Mesenchymal stem cell (in vitro differentiated cells and primary cell): ENCODE measurements around the gene TREML4.
"Not testable (repeated sequence)": the region's sequence is repeated elsewhere in the genome, so short reads cannot be mapped to it uniquely, and the experiment has no call there.

Experiments used
- DNase-seq: peaks from one replicate; pipeline ENCODE4 v3.0.0-alpha.2; 2013
- H2AFZ ChIP-seq: one replicate; pipeline ENCODE4 v1.6.1; 2013; ENCODE audit warnings: low read depth, mild to moderate bottlenecking, control low read depth, inconsistent platforms, low read length, moderate library complexity
- H2AK5ac ChIP-seq: 2 replicates; pipeline ENCODE4 v1.6.1; 2013; ENCODE audit warnings: low read length, moderate library complexity, mild to moderate bottlenecking, inconsistent platforms; ENCODE audit not compliant: severe bottlenecking
- H2BK120ac ChIP-seq: one replicate; pipeline ENCODE4 v1.6.1; 2013; ENCODE audit warnings: low read depth, mild to moderate bottlenecking, inconsistent platforms, low read length, moderate library complexity
- H2BK12ac ChIP-seq, 2 experiments: one replicate each; pipeline ENCODE4 v1.6.1; 2013; ENCODE audit warnings: inconsistent platforms in 2 of 2, low read length in 2 of 2, mild to moderate bottlenecking in 2 of 2, moderate library complexity in 2 of 2, control low read depth in 1 of 2
- H2BK15ac ChIP-seq: one replicate; pipeline ENCODE4 v1.6.1; 2013; ENCODE audit warnings: mild to moderate bottlenecking, low read depth, inconsistent platforms; ENCODE audit not compliant: poor library complexity, severe bottlenecking
- H2BK5ac ChIP-seq: 2 replicates; pipeline ENCODE4 v1.6.1; 2013; ENCODE audit warnings: low read depth, mild to moderate bottlenecking, low read length, control low read depth, inconsistent platforms; ENCODE audit not compliant: poor library complexity, severe bottlenecking
- H3K14ac ChIP-seq, 2 experiments: one replicate each; pipeline ENCODE4 v1.6.1; 2013; ENCODE audit warnings: inconsistent platforms in 2 of 2, low read length in 2 of 2, control low read depth in 1 of 2, mild to moderate bottlenecking in 1 of 2, moderate library complexity in 1 of 2
- H3K18ac ChIP-seq, 2 experiments: one replicate each; pipeline ENCODE4 v1.6.1; 2013; ENCODE audit warnings: inconsistent platforms in 2 of 2, low read length in 2 of 2, control low read depth in 1 of 2, low read depth in 1 of 2, mild to moderate bottlenecking in 1 of 2
- H3K23ac ChIP-seq, 2 experiments: one replicate each; pipeline ENCODE4 v1.6.1; 2013; ENCODE audit warnings: inconsistent platforms in 2 of 2, low read length in 2 of 2, mild to moderate bottlenecking in 2 of 2, moderate library complexity in 2 of 2, control low read depth in 1 of 2
- H3K27ac ChIP-seq: 2 replicates; pipeline ENCODE4 v1.5.1; 2013; ENCODE audit warnings: mild to moderate bottlenecking, moderate library complexity, low read length, control low read depth, inconsistent platforms; ENCODE audit not compliant: poor library complexity, severe bottlenecking
- H3K27me3 ChIP-seq, 2 experiments: 2 replicates each; pipeline versions ENCODE4 v1.6.1 to v1.7.0; 2013; ENCODE audit warnings: low read length in 2 of 2, mild to moderate bottlenecking in 2 of 2, moderate library complexity in 2 of 2, control low read depth in 1 of 2, inconsistent platforms in 1 of 2; ENCODE audit not compliant: control insufficient read depth in 1 of 2, insufficient read depth in 1 of 2
- H3K36me3 ChIP-seq, 2 experiments: 2 replicates each; pipeline versions ENCODE4 v1.6.1 to v1.7.0; 2013; ENCODE audit warnings: low read length in 2 of 2, control low read depth in 1 of 2, inconsistent platforms in 1 of 2, low read depth in 1 of 2, mild to moderate bottlenecking in 1 of 2; ENCODE audit not compliant: insufficient read depth in 2 of 2, control insufficient read depth in 1 of 2
- H3K4ac ChIP-seq, 2 experiments: one replicate each; pipeline ENCODE4 v1.6.1; 2013; ENCODE audit warnings: inconsistent platforms in 2 of 2, low read length in 2 of 2, mild to moderate bottlenecking in 2 of 2, moderate library complexity in 2 of 2, control low read depth in 1 of 2, low read depth in 1 of 2
- H3K4me1 ChIP-seq: 2 replicates; pipeline ENCODE4 v1.6.1; 2013; ENCODE audit warnings: low read depth, low read length, control low read depth; ENCODE audit not compliant: control insufficient read depth, insufficient read depth
- H3K4me2 ChIP-seq: 2 replicates; pipeline ENCODE4 v1.6.1; 2013; ENCODE audit warnings: low read length, mild to moderate bottlenecking, inconsistent platforms; ENCODE audit not compliant: poor library complexity, severe bottlenecking
- H3K4me3 ChIP-seq, 2 experiments: 2 replicates each; pipeline versions ENCODE4 v1.5.1 to v1.7.0; 2013; ENCODE audit warnings: low read length in 2 of 2, mild to moderate bottlenecking in 2 of 2, control low read depth in 1 of 2, low read depth in 1 of 2; ENCODE audit not compliant: insufficient read depth in 1 of 2
- H3K79me1 ChIP-seq: replicated peaks from 2 replicates; pipeline ENCODE4 v1.6.1; 2013; ENCODE audit warnings: mild to moderate bottlenecking, control low read depth, low read length, inconsistent platforms; ENCODE audit not compliant: poor library complexity, severe bottlenecking
- H3K9ac ChIP-seq: 2 replicates; pipeline ENCODE4 v1.7.0; 2013; ENCODE audit warnings: mild to moderate bottlenecking, low read length, moderate library complexity
- H3K9me3 ChIP-seq: 2 replicates; pipeline ENCODE4 v1.7.0; 2013; ENCODE audit warnings: mild to moderate bottlenecking, low read length; ENCODE audit not compliant: control insufficient read depth
- H4K8ac ChIP-seq: one replicate; pipeline ENCODE4 v1.6.1; 2013; ENCODE audit warnings: inconsistent platforms, mild to moderate bottlenecking, low read length, moderate library complexity
- H4K91ac ChIP-seq: one replicate; pipeline ENCODE4 v1.6.1; 2013; ENCODE audit warnings: mild to moderate bottlenecking, low read length, inconsistent platforms
- WGBS: methylation state at CpG from one replicate; pipeline ENCODE4 v1.1.7; 2013; ENCODE audit warnings: mixed read lengths; 5-methylcytosine and 5-hydroxymethylcytosine counted together

TREML4 gene

DNA sequence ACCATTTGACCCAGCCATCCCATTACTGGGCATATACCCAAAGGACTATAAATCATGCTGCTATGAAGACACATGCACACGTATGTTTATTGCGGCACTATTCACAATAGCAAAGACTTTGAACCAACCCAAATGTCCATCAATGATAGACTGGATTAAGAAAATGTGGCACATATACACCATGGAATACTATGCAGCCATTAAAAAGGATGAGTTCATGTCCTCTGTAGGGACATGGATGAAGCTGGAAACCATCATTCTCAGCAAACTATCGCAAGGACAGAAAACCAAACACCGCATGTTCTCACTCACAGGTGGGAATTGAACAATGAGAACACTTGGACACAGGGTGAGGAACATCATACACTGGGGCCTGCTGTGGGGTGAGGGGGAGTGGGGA is 18.4 kb downstream of the TREML4 start:
- H3K18ac ChIP-seq, H2BK12ac ChIP-seq, H3K27ac ChIP-seq, DNase-seq, H4K91ac ChIP-seq, H3K4me2 ChIP-seq, H2AK5ac ChIP-seq, H3K14ac ChIP-seq, H3K4me1 ChIP-seq, H2AFZ ChIP-seq, H3K79me1 ChIP-seq, H2BK5ac ChIP-seq, H2BK15ac ChIP-seq, H3K9me3 ChIP-seq, H3K4ac ChIP-seq, H4K8ac ChIP-seq, H2BK120ac ChIP-seq, H3K9ac ChIP-seq, H3K4me3 ChIP-seq, H3K36me3 ChIP-seq, H3K23ac ChIP-seq: not testable (repeated sequence)
- WGBS: no CpG with 5 or more reads among the region's 4 CpGs
- peaks cover 9 to 14% of the 10 kb centered on the region in 2 experiments for H3K27me3 ChIP-seq

DNA sequence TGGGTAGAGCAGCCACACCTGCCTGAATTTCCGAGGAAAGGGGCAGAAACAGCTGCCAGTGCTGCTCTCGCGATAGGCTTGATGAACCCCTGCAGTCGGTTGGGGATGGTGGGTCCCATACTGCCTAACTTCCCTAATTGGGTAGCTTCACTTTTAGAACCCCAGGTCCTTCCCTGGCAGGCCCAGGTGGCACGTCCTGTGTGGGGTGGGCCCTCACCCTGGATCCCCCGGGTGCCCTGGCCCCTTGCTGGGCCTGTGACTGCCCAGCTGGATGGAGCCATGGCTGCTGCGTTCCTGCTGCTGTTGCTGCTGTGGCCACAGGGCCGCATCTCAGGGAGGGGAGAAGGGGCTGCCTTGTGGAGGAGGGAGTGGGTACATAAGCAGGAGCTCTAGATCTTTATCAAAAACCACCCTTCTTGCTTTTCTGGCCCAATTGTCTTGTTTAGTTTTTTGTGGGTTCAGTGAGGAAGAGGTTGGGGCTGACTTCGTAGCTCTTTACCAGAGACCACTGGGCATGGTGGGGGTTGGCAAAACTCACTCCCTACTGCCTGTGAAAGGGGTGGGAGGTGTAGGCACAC is 19.2 kb downstream of the TREML4 start:
- Histone ChIP-seq H2BK15ac (no peak overlapping the region), H3K4me3 (no peak overlapping the region), H3K9ac (no peak overlapping the region), H3K27ac (no peak overlapping the region), H3K27me3 (peaks cover 5 to 13% of the 10 kb centered on the region in 2 experiments), H3K4me1 (no peaks in the 10 kb centered on the region), H2BK12ac (no peak overlapping the region), H3K23ac (no peak overlapping the region), H4K91ac (no peak overlapping the region), H3K4ac (no peak overlapping the region), H2BK120ac (no peak overlapping the region), H2AK5ac (no peak overlapping the region), H4K8ac (no peak overlapping the region), H3K4me2 (no peak overlapping the region), H3K36me3 (no peaks in the 10 kb centered on the region), H3K9me3 (no peaks in the 10 kb centered on the region), H3K79me1 (no peaks in the 10 kb centered on the region), H2AFZ (no peak overlapping the region), H3K18ac (no peak overlapping the region), H2BK5ac (no peak overlapping the region), H3K14ac (no peak overlapping the region)
- 73% methylated on average over 8 of the region's 9 CpGs for WGBS
- DNase-seq: no peak

DNA sequence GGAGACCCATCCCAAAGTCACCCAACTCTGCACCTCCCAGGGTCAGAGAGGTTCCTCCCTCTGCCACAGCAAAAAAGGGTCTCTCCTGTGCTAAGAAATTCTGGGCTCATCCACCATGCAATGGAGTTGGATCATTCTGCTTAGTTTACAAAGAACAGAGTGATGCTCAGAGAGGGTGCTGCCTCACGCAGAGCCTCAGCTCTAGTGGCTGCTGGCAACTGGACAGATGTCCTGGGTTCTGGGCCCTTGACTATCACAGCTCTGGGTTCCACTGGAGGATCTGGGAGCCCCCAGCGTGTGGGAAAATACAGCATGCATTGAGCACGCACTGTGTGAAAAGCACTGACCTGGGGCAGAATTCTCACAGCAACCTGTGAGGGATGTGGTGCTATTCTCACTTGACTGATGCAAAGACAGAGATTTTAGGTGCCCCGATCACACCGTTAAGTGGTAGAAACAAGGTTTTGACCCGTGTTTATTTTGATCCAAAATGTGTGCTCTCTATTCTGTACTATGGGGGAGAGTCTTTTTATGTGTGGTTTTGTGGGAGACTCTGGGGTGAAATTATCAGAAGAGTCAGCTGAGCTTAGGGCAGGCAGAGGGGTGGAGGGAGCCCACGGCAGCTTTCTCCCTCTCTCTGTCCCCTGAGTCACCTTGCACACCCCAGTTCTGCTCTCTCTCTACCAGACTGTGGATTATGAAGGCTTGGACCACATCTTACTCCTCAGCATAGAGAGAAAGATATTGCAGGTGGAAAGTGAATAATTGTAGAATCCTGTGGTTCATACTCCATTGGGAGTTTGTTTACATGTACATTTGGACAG is 19.9 kb downstream of the TREML4 start:
- no peak overlapping the region for H2BK120ac ChIP-seq
- no peak overlapping the region for H3K14ac ChIP-seq

DNA sequence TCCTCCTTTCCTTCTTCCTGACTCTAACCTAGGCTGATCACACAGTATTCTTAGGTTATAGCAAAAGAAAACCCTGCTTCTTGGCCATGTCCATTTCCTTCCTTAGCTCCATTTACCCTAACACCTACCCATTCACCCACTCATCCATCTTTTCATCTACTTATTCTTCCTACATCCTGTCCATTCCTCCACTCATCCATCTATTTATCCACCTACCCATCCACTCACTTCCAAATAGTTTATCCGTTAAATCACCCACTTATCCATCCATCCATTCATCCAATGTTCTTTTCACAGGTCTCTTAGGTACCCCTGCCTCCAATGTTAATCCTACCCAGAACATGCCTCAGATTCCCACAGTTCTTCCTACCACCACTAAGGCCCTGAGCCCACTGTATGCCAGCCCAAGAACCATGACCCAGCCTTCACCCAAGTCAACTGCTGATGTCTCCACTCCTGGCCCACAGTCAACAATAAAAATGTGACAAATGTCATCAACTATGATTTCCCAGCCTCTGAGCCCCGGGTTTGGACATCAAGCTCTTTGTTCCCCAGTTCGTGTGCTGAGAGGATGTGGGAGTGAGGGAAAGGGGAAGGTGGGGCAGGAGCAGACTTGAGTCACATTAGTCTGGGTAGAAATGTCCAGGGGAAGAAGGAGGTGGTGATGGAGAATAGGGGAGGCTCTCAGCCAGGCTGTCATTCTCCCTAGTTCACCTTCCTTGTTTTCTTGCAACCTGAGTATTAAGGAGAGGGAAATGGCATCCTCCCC is 24.4 kb downstream of the TREML4 start:
- no peak overlapping the region for H2BK120ac ChIP-seq

More for the DNA sequence above, 19.9 kb downstream of the TREML4 start:
- Histone ChIP-seq H3K9me3 (no peaks in the 10 kb centered on the region), H3K79me1 (no peaks in the 10 kb centered on the region), H2AK5ac (no peak overlapping the region), H4K8ac (no peak overlapping the region), H3K9ac (no peak overlapping the region), H2AFZ (no peak overlapping the region), H3K4me3 (peak overlapping the region in 1 of 2 experiments; percentile 32), H3K27ac (no peak overlapping the region), H3K27me3 (peaks cover 5 to 19% of the 10 kb centered on the region in 2 experiments), H3K36me3 (no peaks in the 10 kb centered on the region), H3K4ac (no peak overlapping the region), H4K91ac (no peak overlapping the region), H2BK5ac (no peak overlapping the region), H3K4me2 (no peak overlapping the region), H3K23ac (no peak overlapping the region), H2BK12ac (no peak overlapping the region), H3K18ac (no peak overlapping the region), H3K4me1 (no peaks in the 10 kb centered on the region), H2BK15ac (no peak overlapping the region)
- 79% methylated on average over 6 of the region's 7 CpGs for WGBS
- no peak for DNase-seq

More for the DNA sequence above, 24.4 kb downstream of the TREML4 start:
- no peak overlapping the region for H3K27ac ChIP-seq
- no peak overlapping the region for H4K8ac ChIP-seq
- no peak overlapping the region for H3K4ac ChIP-seq
- H3K79me1 ChIP-seq: no peaks in the 10 kb centered on the region
- H2BK5ac ChIP-seq: no peak overlapping the region
- H4K91ac ChIP-seq: no peak overlapping the region
- H3K18ac ChIP-seq: no peak overlapping the region
- no peak overlapping the region for H3K14ac ChIP-seq
- H3K4me2 ChIP-seq: no peak overlapping the region
- H3K4me3 ChIP-seq: no peak overlapping the region
- no peaks in the 10 kb centered on the region for H3K36me3 ChIP-seq
- H3K23ac ChIP-seq: no peak overlapping the region
- H3K9me3 ChIP-seq: no peaks in the 10 kb centered on the region
- WGBS: 41% methylated on average over 3 of the region's 3 CpGs
- no peak overlapping the region for H3K9ac ChIP-seq
- H2AFZ ChIP-seq: no peak overlapping the region
- no peak overlapping the region for H2BK12ac ChIP-seq
- H3K27me3 ChIP-seq: peaks cover 15 to 26% of the 10 kb centered on the region in 2 experiments
- H2BK15ac ChIP-seq: no peak overlapping the region
- H3K4me1 ChIP-seq: no peaks in the 10 kb centered on the region
- no peak overlapping the region for H2AK5ac ChIP-seq
- no peak for DNase-seq
